GM18909 (cell line): ENCODE results near the gene VPS13A.
"Not testable (repeated sequence)": the region's sequence is repeated elsewhere in the genome, so short reads cannot be mapped to it uniquely, and the experiment has no call there.

ENCODE experiments used
- ATAC-seq: cut with Tn5 transposase; IDR thresholded peaks from one replicate; pipeline ENCODE4 v1.9.1; 2021; ENCODE audit warnings: mild to moderate bottlenecking; ENCODE audit not compliant: unreplicated experiment, poor library complexity

Gene VPS13A

DNA sequence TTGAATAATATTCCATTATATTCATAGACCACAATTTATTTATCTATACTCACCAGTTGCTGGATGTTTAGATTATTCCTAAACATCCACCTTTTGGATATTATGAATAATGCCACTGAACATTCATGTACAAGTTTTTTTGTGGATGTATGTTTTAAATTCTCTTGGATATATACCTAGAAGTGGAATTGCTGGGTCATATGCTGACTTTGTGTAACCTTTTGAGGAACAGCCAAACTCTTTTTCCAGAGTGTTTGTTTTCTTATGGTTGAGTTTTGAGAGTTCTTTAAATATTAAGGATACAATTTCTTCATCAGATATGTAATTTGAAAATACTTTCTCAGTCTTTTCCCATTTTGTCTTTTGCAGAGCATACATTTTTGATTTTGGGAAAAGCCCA, 2.7 kb downstream of the VPS13A start:
- no peak for ATAC-seq

DNA sequence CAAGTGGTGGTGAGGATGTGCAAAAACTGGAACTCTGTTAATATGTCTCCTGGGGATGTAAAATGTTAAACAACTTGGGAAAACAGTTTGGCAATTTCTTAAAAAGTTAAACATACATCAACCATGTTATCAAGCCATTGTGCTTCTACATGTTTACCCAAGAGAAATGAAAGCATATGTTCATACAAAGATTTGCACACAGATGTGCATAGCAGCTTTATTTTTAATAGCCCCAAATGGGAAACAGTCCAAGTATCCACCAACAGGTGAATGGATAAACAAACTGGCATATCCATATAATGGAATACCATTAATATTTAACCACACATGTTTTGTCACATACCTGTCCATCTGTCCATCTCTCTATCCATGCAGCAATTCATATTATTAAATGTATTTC, 6.2 kb downstream of the VPS13A start:
- no peak for ATAC-seq

GRCh38 chr9:77188242-77188641, 10.9 kb downstream of the VPS13A start:
- no peak for ATAC-seq

DNA sequence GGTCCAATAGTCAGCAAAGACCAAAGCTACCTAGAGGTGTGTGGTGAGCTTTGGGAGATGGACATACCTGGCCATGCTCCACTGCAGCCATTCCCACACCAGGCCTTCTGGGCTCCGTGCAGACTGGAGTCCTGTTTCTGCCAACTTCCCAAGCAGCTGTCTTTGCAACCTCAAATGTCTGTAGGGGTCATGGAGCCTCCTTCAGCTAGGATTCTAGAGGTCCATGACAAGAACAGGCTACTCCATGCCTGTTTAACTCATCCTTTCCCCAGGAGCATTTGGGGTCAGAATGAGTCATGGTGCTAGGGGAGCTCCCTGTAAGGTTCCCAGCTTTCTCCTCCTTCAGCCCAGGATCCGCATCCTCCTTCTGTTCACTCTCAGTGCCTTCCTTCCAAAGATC, 17.1 kb downstream of the VPS13A start:
- ATAC-seq: no peak

- ATAC-seq: no peak
Measured at GRCh38 chr9:77210116-77210515, 32.8 kb downstream of the VPS13A start.

GRCh38 chr9:77211561-77211960, 34.2 kb downstream of the VPS13A start:
- no peak for ATAC-seq

DNA sequence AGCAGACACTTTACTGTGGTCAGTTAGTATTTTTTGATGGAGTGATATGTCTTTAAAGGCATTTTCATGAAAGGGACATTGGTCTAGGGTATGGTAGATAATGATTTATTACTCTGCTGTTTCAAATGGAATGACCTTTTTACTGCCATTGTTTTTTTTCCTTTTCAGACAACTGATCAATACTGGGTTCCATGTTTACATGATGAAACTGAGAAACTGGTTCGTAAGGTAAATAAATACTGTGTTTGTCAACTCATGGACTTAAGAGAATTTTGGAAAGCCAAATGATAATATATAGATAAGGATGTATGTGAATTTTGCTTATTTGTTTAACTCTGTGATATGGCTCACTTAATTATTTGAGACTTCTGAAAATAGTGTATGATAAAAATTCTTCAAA, 35.5 kb downstream of the VPS13A start:
- ATAC-seq: no peak

DNA sequence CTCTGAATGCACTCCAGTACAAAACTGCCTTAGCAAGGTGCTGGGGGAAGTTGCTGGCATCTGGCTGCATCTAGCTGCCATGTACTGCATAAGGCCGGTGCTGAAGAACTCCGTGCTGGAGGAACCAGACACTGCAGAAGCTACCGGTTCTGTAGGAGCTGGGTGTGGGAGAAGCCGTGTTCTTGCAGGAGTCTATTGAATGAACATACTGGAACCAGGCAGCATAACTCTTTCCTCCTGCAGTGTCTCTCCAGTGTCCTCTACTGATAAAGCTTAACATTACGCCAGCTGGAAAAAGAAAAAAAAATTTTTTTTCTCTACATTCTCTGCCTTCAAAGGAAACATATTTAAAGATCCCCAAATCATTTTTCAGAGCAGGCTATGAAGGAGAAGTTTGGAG, 38.5 kb downstream of the VPS13A start:
- no peak for ATAC-seq

DNA sequence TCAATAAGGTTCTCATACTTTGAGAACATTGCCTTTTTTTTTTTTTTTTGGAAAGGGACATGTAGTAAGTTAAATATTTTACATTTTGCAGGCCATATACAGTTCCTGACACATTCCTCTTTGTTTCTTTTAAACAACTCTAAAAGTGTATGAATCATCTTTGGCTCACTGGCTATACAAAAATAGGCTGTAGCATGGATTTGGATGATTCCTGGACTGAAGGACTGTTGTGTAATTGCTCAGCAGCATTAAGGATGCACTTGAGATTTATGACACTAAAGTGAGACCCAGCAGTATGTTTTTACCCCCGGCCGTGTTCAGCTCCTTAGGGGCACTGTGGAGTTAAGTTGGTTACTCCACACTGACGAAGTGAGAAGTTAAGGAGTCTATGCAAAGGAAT, 41.3 kb downstream of the VPS13A start:
- ATAC-seq: no peak

GRCh38 chr9:77221431-77221830, 44.1 kb downstream of the VPS13A start:
- no peak for ATAC-seq

DNA sequence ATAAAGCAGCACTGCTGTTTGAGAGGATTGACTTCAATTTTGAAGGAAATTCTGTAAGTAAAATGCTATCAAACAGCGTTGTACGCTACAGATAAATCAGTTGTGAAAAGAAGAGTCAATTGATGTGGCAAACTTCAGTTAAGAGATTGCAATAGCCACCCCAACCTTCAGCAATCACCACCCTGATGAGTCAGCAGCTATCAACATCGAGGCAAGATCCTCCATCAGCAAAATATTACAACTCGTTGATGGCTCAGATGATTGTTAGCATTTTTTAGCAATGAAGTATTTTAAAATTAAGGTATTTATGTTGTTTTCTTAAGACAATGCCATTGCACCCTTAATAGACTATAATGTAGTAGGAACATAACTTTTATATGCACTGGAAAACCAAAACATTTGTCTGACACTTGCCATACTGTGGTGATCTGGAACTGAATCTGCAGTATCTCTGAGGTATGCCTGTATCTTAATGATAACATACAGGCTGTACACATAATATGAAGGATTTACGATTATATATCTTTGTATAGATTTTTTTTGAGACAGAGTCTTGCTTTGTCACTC, 47.5 kb downstream of the VPS13A start:
- no peak for ATAC-seq

DNA sequence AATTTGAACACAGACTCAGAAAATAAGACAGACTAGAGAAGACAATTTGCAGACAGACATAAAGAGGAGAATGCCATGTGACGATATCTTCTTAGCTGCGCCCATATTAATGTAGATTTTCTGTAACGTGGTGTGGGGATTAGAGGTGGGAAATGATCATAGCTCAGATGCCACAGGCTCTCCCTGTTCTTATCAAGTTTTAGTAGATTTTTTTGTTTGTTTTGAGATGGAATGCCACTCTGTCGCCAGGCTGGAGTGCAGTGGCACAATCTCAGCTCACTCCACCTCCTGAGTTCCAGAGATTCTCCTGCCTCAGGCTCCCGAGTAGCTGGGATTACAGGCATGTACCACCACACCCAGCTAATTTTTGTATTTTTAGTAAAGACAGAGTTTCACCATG, 59.4 kb downstream of the VPS13A start:
- no peak for ATAC-seq

GRCh38 chr9:77237896-77238295, 60.6 kb downstream of the VPS13A start:
- no peak for ATAC-seq

DNA sequence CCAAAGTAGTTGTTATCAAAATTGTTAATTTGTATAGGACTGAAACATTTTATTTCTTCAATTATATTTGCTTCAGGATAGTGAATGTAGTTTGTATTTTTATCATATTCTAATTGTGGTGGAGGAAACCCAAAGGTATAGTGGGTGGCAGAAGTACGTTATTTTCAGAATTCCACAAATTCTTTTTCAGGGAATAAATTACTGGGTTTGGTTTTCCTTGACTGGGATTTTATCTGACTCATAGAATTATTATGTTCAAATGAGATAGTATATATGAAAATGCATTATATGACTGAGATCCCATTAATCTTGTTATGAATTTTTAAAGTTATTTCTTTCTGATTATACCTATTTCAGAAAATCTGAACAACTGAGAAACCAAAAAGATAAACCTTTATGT, 73.7 kb downstream of the VPS13A start:
- no peak for ATAC-seq

DNA sequence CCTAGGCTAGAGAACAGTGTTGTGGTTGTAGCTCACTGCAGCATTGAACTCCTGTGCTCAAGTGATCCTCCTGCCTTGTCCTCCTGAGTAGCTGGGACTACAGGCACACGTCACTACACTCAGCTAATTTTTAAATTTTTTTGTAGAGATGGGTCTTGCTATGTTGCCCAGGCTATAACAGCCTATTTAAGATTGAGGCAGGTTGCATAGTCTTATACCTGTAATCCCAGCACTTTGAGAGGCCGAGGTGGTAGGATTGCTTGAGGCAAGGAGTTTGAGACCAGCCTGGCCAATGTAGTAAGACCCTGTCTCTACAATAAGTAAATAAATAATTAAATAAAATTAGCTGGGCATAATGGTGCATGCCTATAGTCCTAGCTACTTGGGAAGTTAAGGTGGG, 79.9 kb downstream of the VPS13A start:
- no peak for ATAC-seq

GRCh38 chr9:77261605-77262004, 84.3 kb downstream of the VPS13A start:
- ATAC-seq: no peak

DNA sequence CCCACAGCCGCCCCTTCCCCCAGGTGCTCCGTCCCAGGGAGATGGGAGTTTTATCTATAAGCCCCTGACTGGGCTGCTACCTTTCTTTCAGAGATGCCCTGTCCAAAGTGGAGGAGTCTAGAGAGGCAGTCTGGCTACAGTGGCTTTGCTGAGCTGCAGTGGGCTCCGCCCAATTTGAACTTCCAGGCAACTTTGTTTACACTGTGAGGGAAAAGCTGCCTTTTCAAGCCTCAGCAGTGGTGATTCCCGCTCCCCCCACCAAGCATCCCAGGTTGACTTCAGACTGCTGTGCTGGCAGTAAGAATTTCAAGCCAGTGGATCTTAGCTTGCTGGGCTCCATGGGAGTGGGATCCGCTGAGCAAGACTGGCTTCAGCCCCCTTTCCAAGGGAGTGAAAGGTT, 90.4 kb downstream of the VPS13A start:
- ATAC-seq: not testable (repeated sequence)

- ATAC-seq: no peak
Measured at GRCh38 chr9:77271023-77271690, 93.8 kb downstream of the VPS13A start.

DNA sequence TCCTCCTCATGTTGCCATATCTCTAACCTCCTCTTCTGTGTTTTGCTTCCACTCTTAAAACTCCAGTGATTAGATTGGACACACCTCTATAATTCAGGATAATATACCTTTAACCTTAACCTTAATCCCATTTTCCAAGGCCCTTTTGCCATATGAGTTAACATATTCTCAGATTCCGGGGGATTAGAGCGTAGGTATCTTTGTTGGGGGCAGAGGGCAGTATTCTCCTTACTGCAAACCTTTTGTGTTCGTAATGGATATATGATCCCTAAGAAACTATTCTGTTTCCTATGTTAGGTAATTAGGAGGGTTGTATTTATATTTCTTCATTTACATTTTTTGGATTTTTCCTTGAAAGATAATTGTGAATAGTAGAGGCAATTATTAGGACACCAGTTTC, 99.5 kb downstream of the VPS13A start:
- no peak for ATAC-seq

DNA sequence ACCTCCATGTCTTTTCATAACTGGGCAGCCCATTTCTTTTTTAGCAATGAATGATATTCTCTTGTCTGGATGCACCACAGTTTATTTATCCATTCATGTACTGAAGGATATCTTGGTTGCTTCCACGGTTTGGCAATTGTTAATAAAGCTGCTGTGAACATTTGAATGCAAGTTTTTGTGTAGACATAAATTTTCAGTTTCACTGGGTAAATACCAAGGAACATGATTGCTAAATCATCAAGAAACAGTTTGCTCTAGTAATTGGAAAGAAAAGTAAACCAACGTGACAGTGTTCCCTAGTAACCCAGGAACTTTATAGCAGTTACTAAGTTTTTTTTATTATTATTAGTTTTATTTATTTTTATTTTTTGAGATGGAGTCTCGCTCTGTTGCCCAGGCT, 100.4 kb downstream of the VPS13A start:
- no peak for ATAC-seq

- no peak for ATAC-seq
Measured at GRCh38 chr9:77283991-77284390, 106.7 kb downstream of the VPS13A start.

DNA sequence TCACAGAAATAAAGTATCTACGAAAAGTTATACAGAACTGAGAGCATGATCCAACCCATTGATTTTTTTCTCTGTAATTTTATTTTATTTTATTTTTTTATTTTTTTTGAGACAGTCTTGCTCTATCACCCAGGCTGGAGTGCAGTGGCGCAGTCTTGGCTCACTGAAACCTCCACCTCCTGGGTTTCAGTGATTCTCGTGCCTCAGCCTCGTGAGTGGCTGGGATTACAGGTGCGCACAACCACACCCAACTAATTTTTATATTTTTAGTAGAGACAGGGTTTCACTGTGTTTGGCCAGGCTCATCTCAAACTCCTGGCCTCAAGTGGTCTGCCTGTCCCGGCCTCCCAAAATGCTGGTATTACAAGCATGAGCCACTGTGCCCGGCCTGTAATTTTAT, 107.3 kb downstream of the VPS13A start:
- ATAC-seq: no peak

GRCh38 chr9:77290373-77290772, 113.0 kb downstream of the VPS13A start:
- ATAC-seq: no peak
